Astrocyte (in vitro differentiated cells and primary cell): Measurements from ENCODE around the gene VARS1.

Source experiments
- EZH2 ChIP-seq: IDR thresholded peaks from 2 replicates; pipeline ENCODE4 v1.6.1; 2012; ENCODE audit warnings: mild to moderate bottlenecking, low read length, inconsistent platforms; ENCODE audit not compliant: insufficient read depth
- TF ChIP-seq, protein P1 (sequence below): IDR thresholded peaks from 2 replicates; pipeline ENCODE4 v1.5.1; 2011; ENCODE audit warnings: low read depth, mild to moderate bottlenecking, inconsistent platforms, low read length, moderate library complexity; ENCODE audit not compliant: insufficient read depth

DNA sequence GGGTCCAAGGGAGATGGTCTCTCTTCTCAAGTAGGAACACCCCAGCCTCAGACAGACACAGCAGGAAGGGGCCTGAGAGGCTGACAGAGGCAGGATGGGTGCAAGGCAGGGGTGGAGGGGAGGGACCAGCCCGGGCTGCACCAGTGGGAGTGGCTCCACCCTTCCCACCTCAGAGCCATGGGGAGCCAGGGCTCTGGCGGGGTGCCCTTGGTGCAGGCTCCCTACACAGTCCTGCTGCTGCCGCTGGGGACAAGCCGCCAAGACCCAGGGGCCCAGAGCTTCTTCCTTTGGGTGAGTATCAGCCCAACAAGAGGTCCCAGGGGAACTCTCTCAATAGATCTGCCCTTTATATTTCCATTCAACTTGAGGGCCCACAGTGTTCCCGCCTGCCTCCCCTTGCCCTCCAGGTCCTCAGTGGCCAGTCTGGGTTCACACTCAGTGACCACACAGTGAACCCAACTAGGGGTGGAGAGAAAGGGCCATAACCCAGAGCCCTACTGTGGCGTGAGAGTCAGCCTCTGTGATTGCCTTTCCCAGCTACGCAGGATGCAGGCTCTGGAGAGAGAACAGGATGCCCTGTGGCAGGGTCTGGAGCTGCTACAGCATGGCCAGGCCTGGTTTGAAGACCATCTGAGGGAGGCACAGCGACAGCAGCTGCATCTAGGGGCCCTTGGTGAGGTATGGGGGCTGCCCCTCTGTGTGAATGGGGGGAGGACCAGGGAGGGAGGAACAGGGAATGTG is 32.5 kb downstream of the VARS1 start:
- TF ChIP-seq, protein P1, sequence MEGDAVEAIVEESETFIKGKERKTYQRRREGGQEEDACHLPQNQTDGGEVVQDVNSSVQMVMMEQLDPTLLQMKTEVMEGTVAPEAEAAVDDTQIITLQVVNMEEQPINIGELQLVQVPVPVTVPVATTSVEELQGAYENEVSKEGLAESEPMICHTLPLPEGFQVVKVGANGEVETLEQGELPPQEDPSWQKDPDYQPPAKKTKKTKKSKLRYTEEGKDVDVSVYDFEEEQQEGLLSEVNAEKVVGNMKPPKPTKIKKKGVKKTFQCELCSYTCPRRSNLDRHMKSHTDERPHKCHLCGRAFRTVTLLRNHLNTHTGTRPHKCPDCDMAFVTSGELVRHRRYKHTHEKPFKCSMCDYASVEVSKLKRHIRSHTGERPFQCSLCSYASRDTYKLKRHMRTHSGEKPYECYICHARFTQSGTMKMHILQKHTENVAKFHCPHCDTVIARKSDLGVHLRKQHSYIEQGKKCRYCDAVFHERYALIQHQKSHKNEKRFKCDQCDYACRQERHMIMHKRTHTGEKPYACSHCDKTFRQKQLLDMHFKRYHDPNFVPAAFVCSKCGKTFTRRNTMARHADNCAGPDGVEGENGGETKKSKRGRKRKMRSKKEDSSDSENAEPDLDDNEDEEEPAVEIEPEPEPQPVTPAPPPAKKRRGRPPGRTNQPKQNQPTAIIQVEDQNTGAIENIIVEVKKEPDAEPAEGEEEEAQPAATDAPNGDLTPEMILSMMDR, result no peak
- TF ChIP-seq EZH2, result no peak
